Measurements from ENCODE around the gene THBD.

THBD gene

GRCh38 chr20:23049201-23050075 is at the start of gene THBD:
TSS of gene THBD (minus strand) at chr20:23049672. CDS start at chr20:23049504, 168 bp downstream.
- no peak for DNase-seq (ENCODE audit: extremely low spot score, insufficient read length, low read depth)
- no peak for FAIRE-seq

DNA sequence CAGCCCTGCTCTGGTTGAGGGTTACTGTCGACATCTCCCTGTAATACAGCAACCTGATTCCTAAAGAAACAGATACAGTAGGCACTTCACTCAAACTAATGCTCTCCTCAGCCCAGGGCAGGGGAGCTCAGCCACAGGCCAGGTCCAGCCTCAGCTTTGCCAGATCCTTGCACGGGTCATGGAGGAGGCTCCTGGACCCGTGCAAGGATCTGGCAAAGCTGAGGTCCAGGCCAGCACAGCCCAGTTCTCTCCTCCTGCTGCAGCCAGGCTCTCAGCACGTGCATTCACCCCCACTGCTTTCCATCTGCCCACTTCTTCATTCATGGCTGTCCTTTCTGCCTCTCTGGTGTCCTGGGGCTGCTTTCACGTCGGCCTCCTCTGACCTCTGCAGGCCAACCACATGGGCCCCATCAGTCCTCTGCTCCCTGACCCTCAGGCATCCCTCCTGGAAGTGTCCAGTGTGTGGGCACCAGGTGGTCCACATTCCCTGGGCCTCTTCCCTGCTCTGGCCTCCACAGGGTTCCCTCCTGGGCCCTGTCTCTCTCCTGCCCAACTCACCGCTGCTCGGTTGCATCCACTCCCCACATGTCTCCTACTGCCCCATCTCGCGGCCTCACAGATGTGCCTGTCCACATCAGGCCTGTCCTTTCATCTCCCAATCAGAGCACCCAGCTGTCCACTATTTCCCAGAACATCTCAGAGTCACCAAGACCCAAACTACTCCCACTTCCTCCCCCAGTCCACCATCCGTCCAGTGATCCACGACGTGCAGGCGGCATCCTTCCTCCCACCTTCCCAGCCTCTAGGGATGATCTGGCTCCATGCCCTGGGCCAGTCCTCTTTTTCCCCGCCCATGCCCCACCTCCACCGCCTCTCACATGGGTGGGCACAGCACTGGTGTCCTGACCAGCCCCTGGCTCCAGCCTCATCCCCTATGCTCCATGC is 48.4 kb upstream of the THBD start:
- no peak for DNase-seq (ENCODE audit: extremely low spot score, insufficient read length, low read depth)
- no peak for FAIRE-seq

- FAIRE-seq = no peak
- DNase-seq (ENCODE audit: extremely low spot score, insufficient read length, low read depth) = no peak
Measured at GRCh38 chr20:23096986-23097520, 47.6 kb upstream of the THBD start.

GRCh38 chr20:23096097-23096496 is 46.6 kb upstream of the THBD start:
- FAIRE-seq (no peak), DNase-seq (ENCODE audit: extremely low spot score, insufficient read length, low read depth) (no peak)

DNA sequence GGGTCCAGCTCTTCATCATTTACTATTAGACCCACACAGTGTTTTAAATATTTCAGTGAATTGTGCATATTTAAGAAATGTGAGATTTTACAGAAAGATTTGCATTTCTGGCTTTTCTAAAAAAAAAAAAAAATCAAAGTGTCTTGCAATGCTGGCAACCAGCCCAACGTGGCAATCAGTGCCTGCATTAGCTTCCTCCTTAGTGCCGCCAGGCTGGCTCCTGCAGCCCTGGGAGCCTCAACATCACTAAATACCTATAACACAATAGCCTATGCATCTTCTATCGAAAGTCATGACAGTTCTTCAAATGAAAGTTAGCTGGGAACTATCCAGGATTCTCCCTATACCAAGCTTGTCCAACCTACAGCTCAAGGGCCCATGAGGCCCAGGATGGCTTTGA is 46.0 kb upstream of the THBD start:
- DNase-seq (ENCODE audit: extremely low spot score, insufficient read length, low read depth) = no peak
- FAIRE-seq = no peak

GRCh38 chr20:23094927-23095326 is 45.5 kb upstream of the THBD start:
- FAIRE-seq (no peak), DNase-seq (ENCODE audit: extremely low spot score, insufficient read length, low read depth) (no peak)

GRCh38 chr20:23094213-23094896 is 44.9 kb upstream of the THBD start:
- no peak for DNase-seq (ENCODE audit: extremely low spot score, insufficient read length, low read depth)
- FAIRE-seq = no peak

GRCh38 chr20:23093613-23094012 is 44.1 kb upstream of the THBD start:
- DNase-seq (ENCODE audit: extremely low spot score, insufficient read length, low read depth) = no peak
- no peak for FAIRE-seq

- FAIRE-seq = no peak
- DNase-seq (ENCODE audit: extremely low spot score, insufficient read length, low read depth) = no peak
Measured at GRCh38 chr20:23092861-23093495, 43.5 kb upstream of the THBD start.

GRCh38 chr20:23092384-23092756 is 42.9 kb upstream of the THBD start:
- FAIRE-seq (no peak), DNase-seq (ENCODE audit: extremely low spot score, insufficient read length, low read depth) (no peak)

- DNase-seq (ENCODE audit: extremely low spot score, insufficient read length, low read depth) (no peak), FAIRE-seq (no peak)
Measured at GRCh38 chr20:23091721-23092383, 42.4 kb upstream of the THBD start.

DNA sequence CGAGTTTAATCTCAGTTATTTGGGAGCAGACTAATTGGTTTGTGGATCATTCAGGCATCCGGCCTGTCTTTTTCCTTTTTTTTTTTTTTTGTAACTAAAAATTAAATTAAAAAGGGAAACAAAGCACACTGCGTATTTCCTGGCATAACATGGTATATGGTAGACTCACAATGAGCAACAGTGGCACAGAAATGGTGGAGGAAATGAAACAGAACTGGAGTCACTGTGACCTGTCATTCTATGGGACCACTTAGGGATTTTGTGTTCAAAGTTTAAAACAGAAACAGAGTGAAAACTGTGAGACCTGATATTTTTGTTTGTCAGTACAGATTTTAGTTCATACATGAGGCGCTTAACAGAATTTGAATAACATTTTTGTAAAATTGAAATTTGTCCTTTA is 41.4 kb upstream of the THBD start:
- FAIRE-seq (no peak), DNase-seq (ENCODE audit: extremely low spot score, insufficient read length, low read depth) (no peak)

DNA sequence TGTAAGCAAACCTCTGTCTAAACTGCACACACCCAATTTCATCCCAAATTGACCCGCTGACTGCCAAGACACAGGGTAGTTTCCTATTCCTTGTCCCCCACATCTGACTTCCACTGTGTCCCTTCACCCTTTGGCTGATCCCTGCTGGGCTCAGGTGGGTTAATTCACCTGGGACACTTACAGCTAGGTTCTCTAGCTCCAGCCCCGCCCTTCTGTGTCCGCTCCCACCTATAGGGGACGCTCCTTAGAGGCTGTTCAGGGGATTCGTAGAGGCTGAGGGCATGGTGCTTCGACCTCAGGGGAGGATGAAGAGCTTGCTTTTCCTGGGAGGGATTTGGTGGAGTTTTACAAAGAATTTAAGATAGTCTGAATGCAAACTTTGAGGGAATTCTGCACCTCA is 40.7 kb upstream of the THBD start:
- FAIRE-seq (no peak), DNase-seq (ENCODE audit: extremely low spot score, insufficient read length, low read depth) (no peak)

GRCh38 chr20:23088866-23089265 is 39.4 kb upstream of the THBD start:
- FAIRE-seq (no peak), DNase-seq (ENCODE audit: extremely low spot score, insufficient read length, low read depth) (no peak)

DNA sequence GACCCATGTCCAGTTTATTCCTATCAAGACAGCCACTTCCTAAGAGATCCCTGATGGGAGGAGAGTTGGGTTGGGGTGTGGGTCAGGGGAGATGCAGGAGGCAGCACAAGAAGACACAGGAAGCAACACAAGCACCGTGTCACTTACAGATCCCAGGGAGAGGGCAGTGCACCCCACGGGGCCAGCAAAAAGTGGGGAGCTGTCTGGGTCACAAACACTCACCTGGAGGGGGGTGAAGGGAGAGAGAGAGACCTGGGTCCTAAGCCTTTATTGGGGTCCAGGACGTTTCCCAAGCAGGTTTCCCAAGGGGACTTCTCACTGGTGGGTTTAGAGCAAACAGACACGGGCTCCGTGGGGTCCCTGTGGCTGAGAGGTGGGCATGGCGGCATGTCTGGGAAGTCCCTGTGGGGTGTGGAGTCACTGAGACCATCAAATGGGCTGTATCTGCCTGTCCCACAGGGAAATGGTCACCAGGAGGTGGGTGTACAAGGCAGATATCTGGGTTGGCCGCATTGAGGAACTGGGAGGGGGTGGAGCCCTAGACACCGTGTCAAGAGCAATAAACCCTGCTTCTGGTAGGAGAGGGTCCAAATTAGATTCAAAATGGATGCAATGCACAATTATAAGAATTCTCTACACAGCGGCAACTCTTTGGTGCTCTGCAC is 38.2 kb upstream of the THBD start:
- DNase-seq (ENCODE audit: extremely low spot score, insufficient read length, low read depth) = no peak
- no peak for FAIRE-seq

- DNase-seq (ENCODE audit: extremely low spot score, insufficient read length, low read depth) (no peak), FAIRE-seq (no peak)
Measured at GRCh38 chr20:23086931-23087411, 37.5 kb upstream of the THBD start.

GRCh38 chr20:23086056-23086566 is 36.6 kb upstream of the THBD start, which contains the start of gene CD93:
TSS of gene CD93 (minus strand) at chr20:23086324. CDS start at chr20:23086192, 132 bp downstream.
- DNase-seq (ENCODE audit: extremely low spot score, insufficient read length, low read depth) (peak; percentile 9), FAIRE-seq (peak; percentile 48)

DNA sequence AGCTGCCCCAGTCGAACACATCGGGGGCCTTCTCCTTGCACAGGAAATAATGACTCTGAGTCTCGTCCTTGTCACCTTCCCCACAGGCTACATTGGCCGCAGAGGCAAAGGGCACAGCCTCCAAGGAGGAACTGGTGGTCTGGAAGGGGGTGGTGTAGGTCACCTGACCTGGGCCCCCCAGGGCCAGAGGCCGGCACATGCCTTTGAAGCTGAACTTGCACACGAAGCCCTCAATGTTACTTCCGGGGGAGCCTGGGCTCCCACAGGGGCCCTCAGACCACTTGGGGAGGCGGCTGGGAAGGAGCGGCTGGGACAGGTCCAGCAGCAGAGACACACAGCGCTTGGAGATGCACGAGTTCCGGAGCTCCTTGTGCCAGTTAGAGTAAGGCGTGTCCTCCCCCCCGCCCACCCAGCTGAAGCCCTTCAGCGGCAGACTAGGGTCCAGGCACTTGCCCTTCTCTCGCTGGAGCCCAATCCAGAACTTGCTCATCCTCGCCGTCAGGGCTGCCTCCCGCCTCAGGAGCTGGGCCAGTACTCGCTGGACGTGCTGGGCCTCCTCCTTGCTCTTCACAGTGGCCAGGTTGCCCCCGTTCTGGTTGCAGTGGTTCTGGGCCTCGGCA is 36.1 kb upstream of the THBD start:
- no peak for FAIRE-seq

More for the DNA sequence above, 36.1 kb upstream of the THBD start:
- DNase-seq (ENCODE audit: extremely low spot score, insufficient read length, low read depth) = no peak
